Measurements from ENCODE around the gene TMCC3. TPM values are rescaled to one million over a fixed set of nuclear protein-coding genes. Genes with fewer than 3 reads are reported as not detected.

Gene TMCC3
- total RNA-seq, 1 experiment from 2014 or later = 2.2 TPM

DNA sequence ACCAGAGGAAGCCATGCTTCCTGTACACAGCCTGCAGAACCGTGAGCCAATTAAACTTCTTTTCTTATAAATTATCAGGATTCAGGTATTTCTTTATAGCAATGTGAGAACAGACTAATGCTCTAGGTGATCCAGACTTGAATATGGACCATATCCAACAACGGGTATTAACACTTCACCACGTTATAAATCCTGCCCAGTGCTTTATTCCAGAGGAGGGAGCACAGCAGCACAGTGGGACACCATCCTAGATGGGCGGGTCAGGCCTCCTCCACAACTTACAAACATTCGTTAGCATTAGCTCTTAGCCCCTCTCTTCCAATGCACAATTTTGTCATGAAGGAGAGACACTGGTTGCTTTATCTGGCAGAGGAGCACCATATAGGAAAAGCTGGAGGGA, 66.0 kb downstream of the TMCC3 start:
- DNase-seq (ENCODE audit: low spot score) (no peak), ATAC-seq (no peak)
- H3K4me1 Mint-ChIP-seq = peaks cover 9% of the 10 kb centered on the region
- H3K27ac Mint-ChIP-seq = no peak overlapping the region
- H3K36me3 Mint-ChIP-seq = no peaks in the 10 kb centered on the region
- H3K27me3 Mint-ChIP-seq (ENCODE audit: low read depth) = no peaks in the 10 kb centered on the region; the same call in 1 of the 2 replicates
- no peak for TF ChIP-seq ZNF263 (CRISPR knock-in tag; IDR thresholded peaks at IDR 0.05; ENCODE audit: low read depth)
- TF ChIP-seq, protein P1, sequence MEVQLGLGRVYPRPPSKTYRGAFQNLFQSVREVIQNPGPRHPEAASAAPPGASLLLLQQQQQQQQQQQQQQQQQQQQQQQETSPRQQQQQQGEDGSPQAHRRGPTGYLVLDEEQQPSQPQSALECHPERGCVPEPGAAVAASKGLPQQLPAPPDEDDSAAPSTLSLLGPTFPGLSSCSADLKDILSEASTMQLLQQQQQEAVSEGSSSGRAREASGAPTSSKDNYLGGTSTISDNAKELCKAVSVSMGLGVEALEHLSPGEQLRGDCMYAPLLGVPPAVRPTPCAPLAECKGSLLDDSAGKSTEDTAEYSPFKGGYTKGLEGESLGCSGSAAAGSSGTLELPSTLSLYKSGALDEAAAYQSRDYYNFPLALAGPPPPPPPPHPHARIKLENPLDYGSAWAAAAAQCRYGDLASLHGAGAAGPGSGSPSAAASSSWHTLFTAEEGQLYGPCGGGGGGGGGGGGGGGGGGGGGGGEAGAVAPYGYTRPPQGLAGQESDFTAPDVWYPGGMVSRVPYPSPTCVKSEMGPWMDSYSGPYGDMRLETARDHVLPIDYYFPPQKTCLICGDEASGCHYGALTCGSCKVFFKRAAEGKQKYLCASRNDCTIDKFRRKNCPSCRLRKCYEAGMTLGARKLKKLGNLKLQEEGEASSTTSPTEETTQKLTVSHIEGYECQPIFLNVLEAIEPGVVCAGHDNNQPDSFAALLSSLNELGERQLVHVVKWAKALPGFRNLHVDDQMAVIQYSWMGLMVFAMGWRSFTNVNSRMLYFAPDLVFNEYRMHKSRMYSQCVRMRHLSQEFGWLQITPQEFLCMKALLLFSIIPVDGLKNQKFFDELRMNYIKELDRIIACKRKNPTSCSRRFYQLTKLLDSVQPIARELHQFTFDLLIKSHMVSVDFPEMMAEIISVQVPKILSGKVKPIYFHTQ (CRISPR knock-in tag; IDR thresholded peaks at IDR 0.05) = no peak
- TF ChIP-seq, protein P2, sequence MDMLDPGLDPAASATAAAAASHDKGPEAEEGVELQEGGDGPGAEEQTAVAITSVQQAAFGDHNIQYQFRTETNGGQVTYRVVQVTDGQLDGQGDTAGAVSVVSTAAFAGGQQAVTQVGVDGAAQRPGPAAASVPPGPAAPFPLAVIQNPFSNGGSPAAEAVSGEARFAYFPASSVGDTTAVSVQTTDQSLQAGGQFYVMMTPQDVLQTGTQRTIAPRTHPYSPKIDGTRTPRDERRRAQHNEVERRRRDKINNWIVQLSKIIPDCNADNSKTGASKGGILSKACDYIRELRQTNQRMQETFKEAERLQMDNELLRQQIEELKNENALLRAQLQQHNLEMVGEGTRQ (CRISPR knock-in tag; IDR thresholded peaks at IDR 0.05) = no peak
- TF ChIP-seq, protein P3, sequence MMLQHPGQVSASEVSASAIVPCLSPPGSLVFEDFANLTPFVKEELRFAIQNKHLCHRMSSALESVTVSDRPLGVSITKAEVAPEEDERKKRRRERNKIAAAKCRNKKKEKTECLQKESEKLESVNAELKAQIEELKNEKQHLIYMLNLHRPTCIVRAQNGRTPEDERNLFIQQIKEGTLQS (CRISPR knock-in tag; conservative IDR thresholded peaks at IDR 0.05) = no peak
- TF ChIP-seq, protein P4, sequence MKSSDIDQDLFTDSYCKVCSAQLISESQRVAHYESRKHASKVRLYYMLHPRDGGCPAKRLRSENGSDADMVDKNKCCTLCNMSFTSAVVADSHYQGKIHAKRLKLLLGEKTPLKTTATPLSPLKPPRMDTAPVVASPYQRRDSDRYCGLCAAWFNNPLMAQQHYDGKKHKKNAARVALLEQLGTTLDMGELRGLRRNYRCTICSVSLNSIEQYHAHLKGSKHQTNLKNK (CRISPR knock-in tag; IDR thresholded peaks at IDR 0.05) = no peak
- no peak for TF ChIP-seq NFATC4 (CRISPR knock-in tag; IDR thresholded peaks at IDR 0.05)
- TF ChIP-seq, protein P5, sequence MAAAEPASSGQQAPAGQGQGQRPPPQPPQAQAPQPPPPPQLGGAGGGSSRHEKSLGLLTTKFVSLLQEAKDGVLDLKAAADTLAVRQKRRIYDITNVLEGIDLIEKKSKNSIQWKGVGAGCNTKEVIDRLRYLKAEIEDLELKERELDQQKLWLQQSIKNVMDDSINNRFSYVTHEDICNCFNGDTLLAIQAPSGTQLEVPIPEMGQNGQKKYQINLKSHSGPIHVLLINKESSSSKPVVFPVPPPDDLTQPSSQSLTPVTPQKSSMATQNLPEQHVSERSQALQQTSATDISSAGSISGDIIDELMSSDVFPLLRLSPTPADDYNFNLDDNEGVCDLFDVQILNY (CRISPR knock-in tag; IDR thresholded peaks at IDR 0.05) = no peak
- no peak for TF ChIP-seq ELF4 (CRISPR knock-in tag; IDR thresholded peaks at IDR 0.05; ENCODE audit: low read depth)
- TF ChIP-seq ZBTB21 (CRISPR knock-in tag; IDR thresholded peaks at IDR 0.05; ENCODE audit: borderline replicate concordance) = no peak
- H3K9me3 Mint-ChIP-seq = no peaks in the 10 kb centered on the region
- no peak overlapping the region for H3K4me3 Mint-ChIP-seq
- POLR2A ChIA-PET = interaction anchor here (0.9 kb wide), 1 partner anchor 53 kb away, joined by 3 read pairs; no protein-coding TSS in a partner anchor
- CTCF ChIA-PET = no interaction called here

DNA sequence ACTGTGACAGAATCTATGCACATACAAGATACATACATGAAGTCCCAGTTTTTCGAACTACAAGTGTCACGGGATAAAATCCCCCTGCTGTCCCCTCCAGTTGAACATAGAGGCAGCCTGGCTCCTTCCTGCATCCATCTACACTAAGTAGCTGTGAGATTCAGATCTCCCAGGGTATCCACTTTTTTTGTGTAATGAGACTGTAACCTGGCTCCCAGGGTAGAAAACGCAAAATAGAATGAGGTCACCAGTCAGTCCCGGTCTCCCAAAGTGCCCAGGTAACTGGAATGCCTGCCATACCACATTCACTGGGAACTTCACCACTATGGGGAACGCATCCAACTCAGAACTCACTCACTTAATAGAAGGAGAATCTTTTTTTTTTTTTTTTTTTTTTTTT, 67.8 kb downstream of the TMCC3 start:
- H3K36me3 Mint-ChIP-seq = no peaks in the 10 kb centered on the region
- DNase-seq (ENCODE audit: low spot score) = no peak
- H3K27me3 Mint-ChIP-seq (ENCODE audit: low read depth) = no peaks in the 10 kb centered on the region; the same call in 1 of the 2 replicates
- TF ChIP-seq ZNF396 (CRISPR knock-in tag; IDR thresholded peaks at IDR 0.05; ENCODE audit: borderline replicate concordance) = no peak
- TF ChIP-seq, protein P6, sequence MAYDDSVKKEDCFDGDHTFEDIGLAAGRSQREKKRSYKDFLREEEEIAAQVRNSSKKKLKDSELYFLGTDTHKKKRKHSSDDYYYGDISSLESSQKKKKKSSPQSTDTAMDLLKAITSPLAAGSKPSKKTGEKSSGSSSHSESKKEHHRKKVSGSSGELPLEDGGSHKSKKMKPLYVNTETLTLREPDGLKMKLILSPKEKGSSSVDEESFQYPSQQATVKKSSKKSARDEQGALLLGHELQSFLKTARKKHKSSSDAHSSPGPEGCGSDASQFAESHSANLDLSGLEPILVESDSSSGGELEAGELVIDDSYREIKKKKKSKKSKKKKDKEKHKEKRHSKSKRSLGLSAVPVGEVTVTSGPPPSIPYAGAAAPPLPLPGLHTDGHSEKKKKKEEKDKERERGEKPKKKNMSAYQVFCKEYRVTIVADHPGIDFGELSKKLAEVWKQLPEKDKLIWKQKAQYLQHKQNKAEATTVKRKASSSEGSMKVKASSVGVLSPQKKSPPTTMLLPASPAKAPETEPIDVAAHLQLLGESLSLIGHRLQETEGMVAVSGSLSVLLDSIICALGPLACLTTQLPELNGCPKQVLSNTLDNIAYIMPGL (CRISPR knock-in tag; IDR thresholded peaks at IDR 0.05) = no peak
- no peak for TF ChIP-seq ZNF138 (CRISPR knock-in tag; conservative IDR thresholded peaks at IDR 0.05)
- no peak for TF ChIP-seq FOXP1 (CRISPR knock-in tag; IDR thresholded peaks at IDR 0.05; ENCODE audit: borderline replicate concordance)
- POLR2A ChIA-PET = no interaction called here
- no peaks in the 10 kb centered on the region for H3K9me3 Mint-ChIP-seq
- peaks cover 7% of the 10 kb centered on the region for H3K4me1 Mint-ChIP-seq
- H3K27ac Mint-ChIP-seq = no peak overlapping the region; the same call in 1 of the 2 replicates
- H3K4me3 Mint-ChIP-seq = no peak overlapping the region
- no peak for ATAC-seq
- CTCF ChIA-PET = no interaction called here

DNA sequence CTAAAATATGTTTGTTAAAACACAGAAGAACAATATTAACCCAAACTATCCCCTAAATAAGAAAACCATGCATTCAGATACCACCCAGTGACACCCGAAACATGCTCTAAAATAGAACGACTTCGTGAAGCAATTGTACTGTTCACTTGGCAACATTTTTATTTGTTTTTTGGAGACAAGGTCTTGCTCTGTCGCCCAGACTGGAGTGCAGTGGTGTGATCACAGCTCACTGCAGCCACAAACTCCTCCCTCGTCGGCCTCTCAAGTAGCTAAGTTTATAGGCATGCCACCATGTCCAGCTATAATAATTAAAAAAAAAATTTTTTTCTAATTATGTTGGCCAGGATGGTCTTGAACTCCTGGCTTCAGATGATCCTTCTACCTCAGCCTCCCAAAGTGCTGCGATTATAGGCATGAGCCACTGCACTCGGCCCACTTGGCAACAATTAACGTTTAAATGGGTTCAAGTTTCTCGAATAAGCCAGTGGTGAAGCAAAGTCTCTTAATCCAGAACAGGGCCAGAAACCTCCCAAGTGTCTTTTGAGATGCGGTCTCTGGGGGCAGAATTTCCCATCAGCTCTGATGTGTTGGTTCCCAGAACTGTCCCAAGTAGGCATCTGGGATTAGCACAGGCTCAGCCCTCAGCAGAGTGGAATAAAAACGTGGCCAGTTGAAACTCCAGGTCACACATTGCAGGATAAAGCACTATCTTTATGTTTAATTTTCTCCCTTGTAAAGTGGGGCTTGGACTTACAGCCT, 74.5 kb downstream of the TMCC3 start:
- POLR2A ChIA-PET = no interaction called here
- peak; percentile 15 for DNase-seq (ENCODE audit: low spot score)
- H3K9me3 Mint-ChIP-seq = no peaks in the 10 kb centered on the region; the same call in 1 of the 2 replicates
- no peak overlapping the region for H3K27ac Mint-ChIP-seq
- peak; percentile 69 for ATAC-seq
- no peaks in the 10 kb centered on the region for H3K4me1 Mint-ChIP-seq
- no peaks in the 10 kb centered on the region for H3K27me3 Mint-ChIP-seq (ENCODE audit: low read depth)
- H3K4me3 Mint-ChIP-seq = no peak overlapping the region
- no peaks in the 10 kb centered on the region for H3K36me3 Mint-ChIP-seq
- CTCF ChIA-PET = interaction anchor here (1.0 kb wide), 2 partner anchors 12 to 15 kb away, joined by 3 read pairs; no protein-coding TSS in a partner anchor
- TF ChIP-seq NR2C2 (CRISPR knock-in tag; IDR thresholded peaks at IDR 0.05) (no peak), SMAD4 (CRISPR knock-in tag; IDR thresholded peaks at IDR 0.05) (no peak), ZNF263 (CRISPR knock-in tag; IDR thresholded peaks at IDR 0.05; ENCODE audit: low read depth) (no peak), ZNF396 (CRISPR knock-in tag; IDR thresholded peaks at IDR 0.05; ENCODE audit: borderline replicate concordance) (no peak)
- TF ChIP-seq, protein P7, sequence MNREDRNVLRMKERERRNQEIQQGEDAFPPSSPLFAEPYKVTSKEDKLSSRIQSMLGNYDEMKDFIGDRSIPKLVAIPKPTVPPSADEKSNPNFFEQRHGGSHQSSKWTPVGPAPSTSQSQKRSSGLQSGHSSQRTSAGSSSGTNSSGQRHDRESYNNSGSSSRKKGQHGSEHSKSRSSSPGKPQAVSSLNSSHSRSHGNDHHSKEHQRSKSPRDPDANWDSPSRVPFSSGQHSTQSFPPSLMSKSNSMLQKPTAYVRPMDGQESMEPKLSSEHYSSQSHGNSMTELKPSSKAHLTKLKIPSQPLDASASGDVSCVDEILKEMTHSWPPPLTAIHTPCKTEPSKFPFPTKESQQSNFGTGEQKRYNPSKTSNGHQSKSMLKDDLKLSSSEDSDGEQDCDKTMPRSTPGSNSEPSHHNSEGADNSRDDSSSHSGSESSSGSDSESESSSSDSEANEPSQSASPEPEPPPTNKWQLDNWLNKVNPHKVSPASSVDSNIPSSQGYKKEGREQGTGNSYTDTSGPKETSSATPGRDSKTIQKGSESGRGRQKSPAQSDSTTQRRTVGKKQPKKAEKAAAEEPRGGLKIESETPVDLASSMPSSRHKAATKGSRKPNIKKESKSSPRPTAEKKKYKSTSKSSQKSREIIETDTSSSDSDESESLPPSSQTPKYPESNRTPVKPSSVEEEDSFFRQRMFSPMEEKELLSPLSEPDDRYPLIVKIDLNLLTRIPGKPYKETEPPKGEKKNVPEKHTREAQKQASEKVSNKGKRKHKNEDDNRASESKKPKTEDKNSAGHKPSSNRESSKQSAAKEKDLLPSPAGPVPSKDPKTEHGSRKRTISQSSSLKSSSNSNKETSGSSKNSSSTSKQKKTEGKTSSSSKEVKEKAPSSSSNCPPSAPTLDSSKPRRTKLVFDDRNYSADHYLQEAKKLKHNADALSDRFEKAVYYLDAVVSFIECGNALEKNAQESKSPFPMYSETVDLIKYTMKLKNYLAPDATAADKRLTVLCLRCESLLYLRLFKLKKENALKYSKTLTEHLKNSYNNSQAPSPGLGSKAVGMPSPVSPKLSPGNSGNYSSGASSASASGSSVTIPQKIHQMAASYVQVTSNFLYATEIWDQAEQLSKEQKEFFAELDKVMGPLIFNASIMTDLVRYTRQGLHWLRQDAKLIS (CRISPR knock-in tag; IDR thresholded peaks at IDR 0.05; ENCODE audit: borderline replicate concordance) = no peak
